Left hindlimb (tissue), 1 donor: ENCODE measurements around the gene ABR.
"Not testable (repeated sequence)": the region's sequence is repeated elsewhere in the genome, so short reads cannot be mapped to it uniquely, and the experiment has no call there.

Source experiments
- DNase-seq: peaks from one replicate; pipeline ENCODE4 v3.0.0-alpha.2; 2018

The ABR gene

DNA sequence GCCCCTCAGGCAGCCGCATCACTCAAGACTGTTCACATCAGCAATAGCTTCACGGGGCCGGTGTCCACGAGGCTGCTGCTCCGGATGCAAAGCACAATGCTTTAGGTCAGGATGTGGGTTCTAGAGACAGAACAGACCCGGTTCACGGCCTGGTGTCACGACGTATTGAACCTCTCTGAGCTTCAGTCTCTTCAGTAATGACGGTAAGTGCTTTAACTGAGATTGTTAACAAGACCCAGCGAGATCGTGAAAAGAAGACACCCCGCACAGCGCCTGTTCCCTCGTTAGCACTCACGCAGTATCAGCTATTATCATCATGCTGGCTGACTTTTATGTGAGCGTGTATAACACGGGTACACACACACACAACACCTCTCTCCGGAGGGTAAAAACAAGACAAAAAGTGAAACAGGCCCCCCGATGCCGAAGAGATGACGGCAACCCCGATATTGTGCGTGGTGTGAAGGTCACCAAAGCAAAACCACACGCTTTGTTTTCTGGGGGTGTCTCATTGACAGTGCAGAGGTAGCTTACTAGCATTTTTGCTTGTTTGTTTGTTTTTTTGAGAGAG is 21.4 kb upstream of the ABR start:
- no peak for DNase-seq

GRCh38 chr17:1199271-1199743 is 19.5 kb upstream of the ABR start:
- DNase-seq: not testable (repeated sequence)

DNA sequence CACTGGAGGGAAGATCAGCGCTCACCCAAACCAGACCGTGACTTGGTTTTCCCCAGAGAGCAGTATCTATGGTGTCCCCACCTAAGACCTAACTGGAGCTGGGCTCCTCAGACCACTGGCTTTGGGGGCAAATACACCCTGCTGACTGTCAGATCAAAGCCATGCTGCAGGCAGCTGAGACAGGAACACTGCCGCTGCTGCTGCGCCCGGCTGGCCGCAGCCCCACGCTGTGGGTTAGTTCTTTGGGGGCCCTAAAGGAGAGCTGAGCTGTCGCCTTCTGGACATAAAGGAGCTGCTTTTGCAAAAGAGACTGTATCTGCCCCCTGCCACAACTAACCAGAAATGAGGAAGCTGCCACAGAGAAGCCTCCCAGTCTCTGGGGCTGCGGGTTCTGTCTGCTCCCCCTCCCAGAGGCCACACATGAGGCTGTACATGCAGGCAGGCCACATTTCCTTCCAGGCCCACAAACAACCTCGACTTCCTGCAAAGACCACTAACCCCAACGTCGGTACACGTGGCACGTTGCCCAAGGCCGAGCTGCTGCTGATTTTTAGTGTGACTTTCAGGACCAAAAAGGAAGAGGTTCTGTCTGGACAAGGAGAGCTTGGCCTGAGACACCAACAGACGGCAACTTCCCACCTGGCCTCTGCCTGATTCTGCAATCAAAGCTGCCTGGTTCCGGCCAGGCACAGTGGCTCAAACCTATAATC is 18.2 kb upstream of the ABR start:
- peak; percentile 85 for DNase-seq

DNA sequence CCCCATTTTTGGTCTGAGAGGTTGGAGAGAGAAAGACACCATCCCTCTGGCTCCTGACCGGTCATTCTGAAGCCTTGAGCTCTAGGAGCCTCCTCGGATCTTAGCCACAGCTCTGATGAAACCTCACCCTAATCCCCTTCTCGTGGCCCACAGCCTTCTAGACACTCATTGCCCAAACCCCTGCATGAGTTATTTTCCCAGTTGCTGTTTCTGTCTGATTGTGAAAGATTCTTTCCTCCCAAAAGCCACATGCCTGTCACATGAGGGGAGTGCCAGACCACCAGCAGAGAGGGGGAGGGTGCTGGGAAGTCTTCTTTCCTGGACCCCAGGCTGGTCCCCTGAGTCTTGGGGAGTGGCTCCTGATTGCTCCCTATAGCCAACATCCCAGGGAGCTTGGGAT is 17.6 kb upstream of the ABR start:
- DNase-seq: peak; percentile 51

- no peak for DNase-seq
These were observed 17.2 kb upstream of the ABR start for GRCh38 chr17:1196946-1197345.

DNA sequence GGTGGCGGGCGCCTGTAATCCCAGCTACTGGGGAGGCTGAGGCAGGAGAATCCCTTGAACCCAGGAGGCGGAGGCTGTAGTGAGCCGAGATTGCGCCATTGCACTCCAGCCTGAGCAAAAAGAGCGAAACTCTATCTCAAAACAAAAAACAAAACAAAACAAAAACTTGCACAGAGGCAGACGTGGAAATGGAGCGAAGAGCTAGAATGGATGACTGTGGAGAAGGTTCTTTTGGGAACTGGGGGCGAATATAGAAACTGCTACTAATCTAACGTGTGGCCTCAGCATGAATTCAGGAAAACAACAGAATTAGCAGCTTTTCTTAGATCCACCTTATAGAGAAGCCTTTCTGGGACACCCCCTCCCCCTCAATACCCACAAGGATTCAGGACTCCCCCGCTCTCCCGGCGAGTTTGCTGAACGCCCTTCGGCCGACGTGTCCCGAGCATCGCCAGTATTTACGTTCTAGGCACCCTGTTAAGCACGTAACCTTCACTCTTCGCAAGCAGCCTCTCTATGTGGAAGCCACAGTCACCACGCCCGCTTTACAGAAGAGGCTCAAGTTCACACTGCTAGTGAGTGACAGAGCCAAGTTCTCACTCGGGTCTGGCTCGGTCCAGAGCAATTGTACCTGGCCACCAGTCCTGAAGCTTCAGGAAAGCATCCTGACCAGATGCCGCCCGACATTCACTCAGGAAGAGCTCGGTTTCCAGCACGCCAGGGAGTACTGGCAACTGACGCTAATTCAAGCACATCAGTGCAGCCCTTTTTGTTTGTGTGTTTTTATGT is 13.3 kb upstream of the ABR start:
- no peak for DNase-seq

DNA sequence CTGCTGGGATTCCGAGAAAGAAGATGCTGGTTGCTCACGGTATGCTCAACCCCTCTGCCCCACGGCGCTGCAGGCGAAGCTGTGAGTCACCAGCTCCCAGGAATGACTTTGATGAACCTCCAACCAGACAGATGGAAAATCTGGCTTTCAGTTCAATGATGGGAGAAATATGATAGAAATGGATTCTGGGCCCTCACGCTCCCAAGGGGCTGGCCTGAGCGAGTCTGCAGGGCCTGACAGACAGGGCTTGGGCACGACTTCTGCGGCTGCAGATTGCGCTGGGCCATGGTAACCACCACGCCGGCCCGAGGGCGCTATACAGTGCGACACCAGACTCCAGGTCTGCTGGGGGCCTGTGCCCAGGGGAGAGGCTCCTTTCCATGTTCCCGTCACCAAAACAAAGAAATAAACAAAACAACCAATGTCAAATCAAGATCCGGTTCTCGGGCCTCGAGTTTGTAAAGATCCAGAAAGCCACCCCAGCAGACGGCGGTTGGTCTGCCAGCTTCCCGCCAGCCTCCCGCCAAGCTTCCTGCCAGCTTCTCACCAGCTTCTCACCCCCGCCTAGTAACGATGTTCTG is 11.1 kb upstream of the ABR start:
- no peak for DNase-seq

- DNase-seq: peak; percentile 76
These were observed 9.2 kb upstream of the ABR start for GRCh38 chr17:1188812-1189504.

- DNase-seq: peak; percentile 87
These were observed 7.4 kb upstream of the ABR start for GRCh38 chr17:1186923-1187771.

- DNase-seq: no peak
These were observed 6.5 kb upstream of the ABR start for GRCh38 chr17:1186214-1186820.

GRCh38 chr17:1183171-1183873 is 3.5 kb upstream of the ABR start:
- DNase-seq: no peak

- DNase-seq: no peak
These were observed 3.0 kb upstream of the ABR start for GRCh38 chr17:1182811-1183170.

DNA sequence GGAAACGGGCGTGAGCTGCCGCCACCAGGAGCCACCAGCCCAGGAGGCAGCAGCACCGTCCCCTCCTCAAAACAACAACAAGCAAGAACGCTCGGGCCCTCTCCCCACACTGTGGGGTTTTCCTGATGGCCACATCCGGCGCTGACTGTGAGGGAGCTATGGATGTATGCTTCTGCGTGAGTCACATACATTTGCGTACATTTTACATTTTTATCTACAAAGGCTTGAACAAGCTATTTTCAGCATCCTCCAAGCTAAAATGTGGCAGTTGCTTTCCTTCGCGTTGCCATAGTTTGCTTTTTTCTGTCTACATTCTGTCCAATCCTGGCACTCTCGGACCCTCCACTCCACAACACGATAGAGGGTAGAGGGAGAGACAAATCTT is 2.0 kb upstream of the ABR start:
- no peak for DNase-seq

GRCh38 chr17:1180958-1181752 is 1.4 kb upstream of the ABR start:
- no peak for DNase-seq

GRCh38 chr17:1179112-1179817 is 516 bp downstream of the ABR start:
- DNase-seq: peak; percentile 62

- no peak for DNase-seq
These were observed 2.6 kb downstream of the ABR start for GRCh38 chr17:1177016-1177700.

DNA sequence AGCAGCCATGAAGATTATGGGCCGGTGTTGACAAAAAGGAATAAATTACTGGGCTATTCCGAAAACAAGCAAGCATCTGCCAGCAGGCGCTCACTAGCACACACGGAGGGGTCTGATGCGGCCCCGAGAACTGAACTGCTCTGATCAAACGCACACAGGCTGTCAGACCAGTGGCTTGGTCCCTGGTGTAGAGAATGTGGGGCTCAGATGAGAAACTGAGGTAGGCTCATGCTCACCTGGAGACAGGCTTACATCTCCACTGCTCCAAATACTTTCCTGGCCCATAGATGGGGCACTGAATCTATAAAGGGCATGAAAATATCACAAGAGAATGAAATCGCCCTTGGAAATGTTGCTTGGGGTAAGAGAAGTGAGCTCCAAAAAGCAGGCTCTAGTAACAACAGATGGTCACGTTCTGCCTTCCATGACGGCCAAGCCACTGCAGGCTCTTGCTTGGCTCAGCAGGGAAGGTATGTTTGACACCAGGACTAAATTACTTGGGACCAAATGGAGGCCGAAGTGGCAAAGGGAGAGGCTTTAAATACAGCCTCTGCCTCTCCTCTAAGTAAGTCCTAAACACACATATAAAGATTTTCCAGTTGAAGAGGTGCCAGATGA is 5.4 kb downstream of the ABR start:
- no peak for DNase-seq
